ENCODE data around the gene OR2W3.

OR2W3 gene

DNA sequence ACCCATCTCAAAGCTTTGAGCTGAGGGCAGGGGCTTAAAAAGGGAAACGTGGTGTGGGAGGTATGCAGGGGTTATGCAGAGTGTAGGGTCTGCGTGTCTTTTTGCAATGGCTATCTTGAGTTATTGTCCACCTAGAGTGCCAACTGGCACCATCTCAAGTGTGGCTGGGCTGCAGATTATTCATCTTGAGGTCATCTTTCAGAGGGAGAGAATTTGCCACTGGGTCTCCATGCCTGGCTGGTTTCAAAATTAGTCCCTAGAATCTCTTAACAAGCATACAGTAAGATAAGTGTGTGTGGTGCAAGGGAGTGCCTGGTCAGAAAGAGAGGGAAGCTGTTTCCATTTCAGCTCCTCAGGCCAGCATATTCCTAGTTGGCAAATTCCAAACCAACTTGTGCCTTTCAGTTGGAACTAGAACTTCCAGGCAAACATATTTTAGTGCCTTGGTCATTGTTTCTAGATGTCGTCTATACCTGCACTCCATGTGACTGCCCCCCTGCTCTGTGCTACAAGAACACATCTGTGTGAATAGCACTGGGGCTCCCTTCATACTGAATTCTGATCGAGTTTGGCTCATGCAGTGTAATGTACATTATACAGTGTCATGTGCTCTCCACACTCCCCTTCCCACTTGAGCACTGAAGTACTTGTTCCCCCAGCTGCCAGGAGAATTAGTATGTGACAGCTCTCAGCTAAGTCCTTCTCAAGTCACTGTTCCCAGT lies 19.7 kb downstream of the OR2W3 start:
- DNase-seq (ENCODE audit: low read depth, low spot score) = no peak

DNA sequence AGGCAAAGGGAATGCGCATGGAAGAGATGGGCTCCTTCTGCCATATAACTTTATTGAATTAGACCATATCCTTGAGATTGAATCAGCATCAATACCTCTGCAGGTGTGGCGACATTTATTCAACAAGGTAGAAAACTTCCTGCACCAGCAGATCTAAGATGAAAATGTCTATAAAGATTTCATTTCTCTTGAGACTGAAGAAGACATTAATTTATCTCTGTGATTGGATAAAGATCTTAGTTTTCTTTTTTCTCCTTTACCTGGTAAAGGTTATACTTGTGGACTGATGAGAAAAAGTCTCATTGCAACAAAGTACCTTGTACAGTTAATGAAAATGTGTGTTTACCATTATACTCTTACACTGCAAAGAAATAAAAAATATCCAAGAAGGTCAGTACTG lies 24.6 kb downstream of the OR2W3 start, which contains the start of gene OR2T8:
Gene OR2T8 (plus strand): TSS at position 301 of the 400 bp plus-strand sequence. CDS start 766 bp downstream, outside the sequence.
- DNase-seq (ENCODE audit: low read depth, low spot score) = no peak

DNA sequence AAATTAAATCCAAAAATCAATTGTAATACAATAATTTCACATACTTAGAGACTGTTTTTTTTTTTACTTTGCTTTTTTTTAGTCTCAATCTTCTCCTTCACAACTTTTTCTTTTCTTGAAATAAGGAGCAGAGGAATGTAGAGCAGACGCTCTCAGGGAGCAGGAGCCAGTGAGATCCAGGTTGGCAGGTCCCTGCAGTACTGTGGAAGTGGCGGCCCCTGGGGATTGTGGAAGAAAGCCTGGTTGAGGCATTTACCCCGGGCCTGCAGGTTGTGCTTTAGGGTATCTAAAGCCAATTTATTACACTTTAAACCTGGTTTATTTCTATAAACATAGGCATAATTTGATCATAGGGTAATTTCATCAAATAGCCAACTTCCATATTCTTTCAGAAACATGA lies 28.6 kb downstream of the OR2W3 start:
- no peak for DNase-seq (ENCODE audit: low read depth, low spot score)

DNA sequence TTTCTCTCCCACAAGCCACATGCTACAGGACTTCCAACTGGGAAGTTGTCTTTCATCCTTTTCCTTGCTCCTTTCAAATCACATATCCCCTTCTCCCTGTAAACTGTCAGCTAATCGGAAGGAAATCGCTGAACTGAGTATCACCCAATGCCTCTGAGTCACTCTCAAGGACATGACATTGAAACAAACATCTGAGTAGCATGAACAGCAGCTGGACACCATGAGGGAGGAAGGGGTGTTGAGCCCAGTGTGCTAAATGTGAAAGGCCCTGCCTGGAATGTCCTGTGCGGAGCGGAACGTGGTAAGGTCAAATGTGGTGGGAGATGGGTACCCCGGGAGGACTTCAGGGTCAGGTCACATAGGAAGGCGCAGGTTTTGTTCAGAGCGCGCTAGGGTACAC lies 29.5 kb downstream of the OR2W3 start, which contains the start of gene OR2AJ1:
Gene OR2AJ1 (plus strand): TSS at position 22 of the 400 bp plus-strand sequence. CDS start 8,880 bp downstream, outside the sequence.
- DNase-seq (ENCODE audit: low read depth, low spot score) = no peak

DNA sequence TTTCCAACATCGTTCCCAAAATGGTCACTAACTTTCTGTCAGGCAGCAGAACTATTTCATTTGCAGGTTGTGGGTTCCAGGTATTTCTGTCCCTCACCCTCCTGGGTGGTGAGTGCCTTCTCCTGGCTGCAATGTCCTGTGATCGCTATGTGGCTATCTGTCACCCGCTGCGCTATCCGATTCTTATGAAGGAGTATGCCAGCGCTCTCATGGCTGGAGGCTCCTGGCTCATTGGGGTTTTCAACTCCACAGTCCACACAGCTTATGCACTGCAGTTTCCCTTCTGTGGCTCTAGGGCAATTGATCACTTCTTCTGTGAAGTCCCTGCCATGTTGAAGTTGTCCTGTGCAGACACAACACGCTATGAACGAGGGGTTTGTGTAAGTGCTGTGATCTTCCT lies 38.6 kb downstream of the OR2W3 start:
- no peak for DNase-seq (ENCODE audit: low read depth, low spot score)

DNA sequence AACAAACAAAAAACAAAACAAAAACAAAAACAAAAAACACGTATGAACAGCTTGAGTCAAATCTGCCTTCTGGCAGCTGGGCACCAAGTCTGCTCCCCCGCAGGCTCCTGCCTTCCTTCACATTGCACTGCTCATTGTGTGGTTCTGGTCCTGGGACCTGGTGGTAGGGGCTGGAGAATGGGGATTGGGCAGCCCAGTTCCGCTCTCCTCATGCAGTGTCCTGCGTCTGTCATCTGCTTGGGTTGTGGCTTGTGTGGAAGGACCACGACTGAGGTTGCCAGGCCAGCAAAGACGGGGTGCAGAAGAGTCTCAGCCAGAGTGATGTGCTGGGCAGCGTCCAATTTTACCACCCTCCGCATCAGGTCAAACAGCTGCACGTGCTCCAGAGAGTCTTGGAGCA lies 40.4 kb downstream of the OR2W3 start:
- DNase-seq (ENCODE audit: low read depth, low spot score) = no peak

DNA sequence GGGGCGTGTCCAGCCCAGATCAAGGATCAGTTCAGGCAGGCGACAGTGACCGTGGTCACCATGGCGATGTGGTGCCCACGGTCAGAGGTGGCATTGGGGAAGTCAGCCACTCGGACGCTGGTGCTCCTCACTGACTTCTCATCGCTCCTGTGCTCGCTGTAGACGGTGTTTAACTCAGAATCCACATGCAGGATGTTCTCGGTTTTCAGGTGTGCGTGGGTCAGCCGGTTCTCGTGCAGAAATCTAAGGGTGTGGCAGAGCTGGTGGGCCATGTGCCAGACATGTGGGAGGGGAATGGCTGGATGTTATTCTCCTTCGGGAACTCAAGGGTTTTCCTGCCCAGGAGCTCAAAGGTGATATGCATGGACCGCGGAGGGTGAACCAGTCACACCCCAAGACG lies 41.0 kb downstream of the OR2W3 start:
- DNase-seq (ENCODE audit: low read depth, low spot score) = no peak

DNA sequence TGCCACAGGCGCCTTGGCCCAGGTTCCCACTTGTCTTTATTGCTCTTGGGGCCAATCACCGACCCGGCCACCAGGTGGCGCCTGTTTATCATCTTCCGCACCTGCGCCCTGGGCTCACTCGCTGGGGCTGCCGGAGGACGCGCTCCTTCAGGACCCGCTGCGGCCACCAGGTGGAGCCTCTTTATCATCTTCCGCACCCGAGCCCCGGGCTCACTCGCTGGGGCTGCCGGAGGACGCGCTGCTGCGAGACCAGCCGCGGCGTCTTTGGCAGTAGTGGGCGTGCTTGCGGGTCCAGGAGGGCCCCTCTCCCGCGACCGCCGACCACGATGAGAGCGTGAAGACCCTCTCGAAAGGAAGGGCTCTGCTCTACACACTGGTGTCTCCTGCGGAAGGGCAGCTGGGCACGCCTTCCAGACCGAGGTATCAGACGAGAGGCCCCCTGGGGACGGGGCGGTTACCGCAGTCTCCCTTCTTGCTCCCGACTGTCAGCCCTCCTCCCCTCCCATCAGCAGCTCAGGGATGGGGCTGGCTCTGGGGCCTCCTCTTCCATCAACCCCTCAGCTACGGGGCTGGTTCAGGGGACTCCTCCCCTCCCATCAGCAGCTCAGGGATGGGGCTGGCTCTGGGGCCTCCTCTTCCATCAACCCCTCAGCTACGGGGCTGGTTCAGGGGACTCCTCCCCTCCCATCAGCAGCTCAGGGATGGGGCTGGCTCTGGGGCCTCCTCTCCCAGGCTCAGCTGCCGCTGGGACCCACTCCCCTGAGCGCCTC lies 41.8 kb downstream of the OR2W3 start:
- peak; percentile 98 for DNase-seq (ENCODE audit: low read depth, low spot score)

DNA sequence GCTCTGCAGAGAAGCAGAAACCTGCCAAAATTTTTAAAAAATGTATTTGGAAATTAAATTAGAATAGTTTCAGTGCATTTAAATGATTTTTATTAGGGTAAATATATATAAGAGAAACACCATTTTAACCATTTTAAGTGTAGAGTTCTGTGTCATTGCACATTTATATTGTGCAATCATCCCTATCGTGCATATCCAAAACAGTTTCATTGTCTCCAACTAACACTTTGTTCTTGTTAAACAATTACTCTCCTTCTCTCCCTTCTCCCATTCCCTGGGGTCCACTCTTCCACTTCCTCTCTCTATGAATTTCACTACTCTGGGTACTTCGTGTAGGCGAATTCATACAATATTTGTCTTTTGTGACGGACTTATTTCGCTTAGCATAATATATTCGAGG lies 47.2 kb downstream of the OR2W3 start:
- no peak for DNase-seq (ENCODE audit: low read depth, low spot score)

All from ELF-1 (cell line).